Aorta (tissue), 5 donors: Measurements from ENCODE around the gene RPS6KA2. TPM values are rescaled to one million over a fixed set of nuclear protein-coding genes. Genes with fewer than 3 reads are reported as not detected.

Experiments
- ATAC-seq: fragments of 200-7000 bp; cut with Tn5 transposase; one replicate; pipeline ENCODE4 v1.9.1; 2022; ENCODE audit warnings: moderate library complexity; ENCODE audit not compliant: low FRiP score
- DNase-seq, 2 donors: peaks; one replicate each; pipeline ENCODE4 v3.0.0-alpha.2; 2020
- H3K27ac ChIP-seq, 2 donors: one replicate each; pipeline ENCODE4 v1.5.1; 2013; ENCODE audit warnings: low read length in 2 of 2, mild to moderate bottlenecking in 2 of 2, moderate library complexity in 2 of 2, control low read depth in 1 of 2, inconsistent platforms in 1 of 2, low read depth in 1 of 2
- H3K27me3 ChIP-seq, 2 donors: one replicate each; pipeline ENCODE4 v1.6.1; 2013; ENCODE audit warnings: control low read depth in 1 of 2, low read length in 1 of 2, mild to moderate bottlenecking in 1 of 2, moderate library complexity in 1 of 2; ENCODE audit not compliant: insufficient read depth in 2 of 2, control insufficient read depth in 1 of 2
- H3K36me3 ChIP-seq, 2 donors: one replicate each; pipeline ENCODE4 v1.6.1; 2013; ENCODE audit warnings: control low read depth in 1 of 2, low read length in 1 of 2, mild to moderate bottlenecking in 1 of 2; ENCODE audit not compliant: insufficient read depth in 2 of 2, control insufficient read depth in 1 of 2
- H3K4me1 ChIP-seq, 2 donors: one replicate each; pipeline ENCODE4 v1.6.1; 2013; ENCODE audit warnings: low read length in 2 of 2, control low read depth in 1 of 2, mild to moderate bottlenecking in 1 of 2, moderate library complexity in 1 of 2; ENCODE audit not compliant: insufficient read depth in 2 of 2, control insufficient read depth in 1 of 2
- H3K4me3 ChIP-seq, 2 donors: one replicate each; pipeline ENCODE4 v1.5.1; 2013; ENCODE audit warnings: low read length in 2 of 2, control low read depth in 1 of 2, mild to moderate bottlenecking in 1 of 2
- H3K9me3 ChIP-seq: one replicate; pipeline ENCODE4 v1.6.1; 2013; ENCODE audit warnings: mild to moderate bottlenecking, low read length; ENCODE audit not compliant: control insufficient read depth
- WGBS, 2 donors: extraction: QIAGEN DNeasy Blood & Tissue Kit; methylation state at CpG; one replicate each; pipeline ENCODE4 v1.1.7; 2013; 5-methylcytosine and 5-hydroxymethylcytosine counted together
- intact Hi-C, 2 donors: fragments of 100-400 bp; cut with DNase I; formaldehyde crosslinking; loops; one replicate each; pipeline versions ENCODE4 v1.14.2 to v1.15.0; 2022
- polyA plus RNA-seq, 2 donors: library from polyadenylated mRNA; stranded (reverse); fragments of 200-250 nt; gene quantifications; one replicate each; pipeline ENCODE4 v1.2.3, GENCODE V29; 2013
- total RNA-seq, 2 donors: library from RNA; stranded (reverse); fragmentation: NEBNext Ultra II Directional; extraction: Animal tissue kit (Norgen Biotek cat#: 25700); gene quantifications; one replicate each; pipeline ENCODE4 v1.2.1, GENCODE V29; 2021
- donor health status: healthy with polysubstance abuse.
- donor health status: Bipolar disorder and iron deficiency.
- donor health status: DM: no; HTN: no; CAD: no.
- donor health status: DM: no; HTN: no; CAD: no.
- donor health status: DM: yes; HTN: yes; CAD: no.

Gene RPS6KA2
- total and polyA plus RNA-seq, 4 donors = 24.5 to 52.7 (median 37.3) TPM

- ATAC-seq (no peak), DNase-seq (no peak)
- Histone ChIP-seq H3K36me3 (no peaks in the 10 kb centered on the region), H3K27me3 (no peaks in the 10 kb centered on the region), H3K4me1 (no peaks in the 10 kb centered on the region), H3K9me3 (no peaks in the 10 kb centered on the region), H3K27ac (no peak overlapping the region), H3K4me3 (no peak overlapping the region)
- intact Hi-C loops = no loop called here
- WGBS, 2 donors = 94 to 95% methylated on average over 11 of the region's 11 CpGs
These were observed 180.4 kb downstream of the RPS6KA2 start for GRCh38 chr6:166446567-166447065.

DNA sequence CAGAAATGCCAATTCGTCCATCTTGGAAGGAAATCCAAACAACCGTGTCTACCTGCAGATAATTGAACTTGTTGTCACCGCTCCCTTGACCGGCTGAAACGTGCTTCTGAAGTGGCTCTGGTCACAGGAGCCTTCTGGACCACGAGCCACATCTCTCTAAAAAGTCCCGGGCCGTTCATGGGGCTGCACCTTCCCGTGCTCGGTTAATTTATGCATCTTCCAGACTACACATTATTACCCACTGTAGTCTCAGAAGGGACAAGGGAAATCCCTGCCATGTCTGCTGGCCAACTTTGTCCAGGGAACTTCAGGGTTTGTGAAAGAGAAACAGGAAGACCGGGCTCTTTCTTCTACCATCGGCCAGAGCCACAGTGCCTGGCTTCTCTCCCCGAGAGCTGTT is 180.9 kb downstream of the RPS6KA2 start:
- intact Hi-C loops = no loop called here
- no peaks in the 10 kb centered on the region for H3K4me1 ChIP-seq
- H3K27me3 ChIP-seq = no peaks in the 10 kb centered on the region
- no peaks in the 10 kb centered on the region for H3K9me3 ChIP-seq
- 82 to 84% methylated on average over 13 of the region's 13 CpGs for WGBS, 2 donors
- no peak for ATAC-seq
- no peaks in the 10 kb centered on the region for H3K36me3 ChIP-seq
- DNase-seq = no peak
- H3K4me3 ChIP-seq = no peak overlapping the region
- H3K27ac ChIP-seq = no peak overlapping the region

DNA sequence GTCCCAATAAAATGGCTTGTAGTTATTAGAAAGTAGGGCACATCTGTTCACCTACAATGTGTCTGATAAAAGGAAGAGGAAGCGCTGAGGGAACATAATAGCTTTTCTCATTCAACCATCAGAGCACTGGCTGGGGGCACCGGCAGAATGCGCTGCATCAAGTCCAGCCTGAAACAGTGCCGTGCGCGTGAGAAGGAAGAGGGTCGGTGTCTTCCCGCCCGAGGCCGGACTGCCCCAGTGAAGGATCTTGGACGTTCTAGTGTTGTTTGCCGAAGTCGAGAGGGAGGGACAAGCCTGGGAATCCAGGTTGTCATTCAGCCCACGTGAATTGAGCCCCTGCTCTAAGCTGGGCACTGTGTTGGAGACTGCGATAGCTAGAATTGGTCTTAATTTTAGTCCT is 182.6 kb downstream of the RPS6KA2 start:
- Histone ChIP-seq H3K9me3 (no peaks in the 10 kb centered on the region), H3K4me1 (no peaks in the 10 kb centered on the region), H3K36me3 (no peaks in the 10 kb centered on the region), H3K4me3 (no peak overlapping the region), H3K27ac (no peak overlapping the region), H3K27me3 (no peaks in the 10 kb centered on the region)
- ATAC-seq (no peak), DNase-seq (peak in 1 of 2 donors; percentile 19)
- 93 to 94% methylated on average over 15 of the region's 15 CpGs for WGBS, 2 donors
- intact Hi-C loops = no loop called here

DNA sequence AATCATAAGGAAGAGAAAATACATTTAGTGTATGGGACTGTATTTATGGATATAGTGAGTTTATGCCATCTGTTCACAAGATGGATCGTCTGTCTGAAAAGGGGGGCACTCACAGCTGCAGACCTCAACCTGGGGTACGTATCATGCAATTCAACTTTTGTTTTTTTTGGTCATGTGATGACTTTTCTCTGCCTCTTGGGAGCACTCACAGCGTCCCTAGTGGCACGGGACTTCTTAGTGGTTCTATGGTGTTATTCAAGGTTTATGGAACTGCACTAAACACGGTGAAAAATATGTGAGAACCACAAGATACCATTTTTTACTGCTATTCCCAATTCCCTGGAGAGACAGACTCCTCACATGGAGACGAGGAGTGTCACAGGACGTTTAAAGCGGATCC is 183.9 kb downstream of the RPS6KA2 start:
- Histone ChIP-seq H3K4me3 (no peak overlapping the region), H3K36me3 (no peaks in the 10 kb centered on the region), H3K27ac (no peak overlapping the region), H3K27me3 (no peaks in the 10 kb centered on the region), H3K9me3 (no peaks in the 10 kb centered on the region), H3K4me1 (no peaks in the 10 kb centered on the region)
- DNase-seq (peak in 1 of 2 donors; percentile 9), ATAC-seq (no peak)
- WGBS, 2 donors = 75 to 79% methylated on average over 8 of the region's 8 CpGs
- intact Hi-C loops = no loop called here

DNA sequence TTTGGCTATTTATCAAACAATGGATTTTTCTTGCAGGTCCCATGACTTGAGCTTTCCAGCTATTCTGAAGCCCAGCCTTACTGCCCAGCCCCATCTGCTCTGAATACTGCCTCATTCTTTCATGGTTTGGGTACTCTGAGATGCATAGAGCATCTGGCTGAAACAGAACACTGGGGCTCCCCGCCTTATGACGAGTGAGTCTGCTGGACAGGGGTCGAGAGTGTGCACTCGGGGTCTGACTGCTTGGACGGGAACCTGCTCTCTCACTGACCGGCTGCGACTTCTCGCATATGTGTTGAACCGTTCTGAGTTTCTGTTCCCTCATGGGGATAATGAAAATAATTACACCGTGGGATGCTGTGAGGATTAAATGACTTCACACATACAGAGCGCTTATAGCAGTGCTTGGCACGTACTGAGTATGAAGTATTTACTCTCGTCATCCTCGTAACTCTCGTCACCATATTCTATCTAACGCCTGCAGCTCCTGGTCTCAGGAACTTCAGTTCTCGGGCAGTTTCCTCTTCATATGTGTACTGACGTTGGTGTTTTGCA is 184.8 kb downstream of the RPS6KA2 start:
- Histone ChIP-seq H3K27me3 (no peaks in the 10 kb centered on the region), H3K36me3 (no peaks in the 10 kb centered on the region), H3K4me1 (no peaks in the 10 kb centered on the region), H3K9me3 (no peaks in the 10 kb centered on the region), H3K27ac (no peak overlapping the region), H3K4me3 (no peak overlapping the region)
- intact Hi-C loops = no loop called here
- no peak for DNase-seq
- no peak for ATAC-seq
- 75 to 79% methylated on average over 18 of the region's 18 CpGs for WGBS, 2 donors

- no peaks in the 10 kb centered on the region for H3K27me3 ChIP-seq
- no peak overlapping the region for H3K27ac ChIP-seq
- H3K4me1 ChIP-seq = no peaks in the 10 kb centered on the region
- 81 to 84% methylated on average over 19 of the region's 19 CpGs for WGBS, 2 donors
- H3K4me3 ChIP-seq = no peak overlapping the region
- no peaks in the 10 kb centered on the region for H3K36me3 ChIP-seq
- no peak for DNase-seq
- no peak for ATAC-seq
- intact Hi-C loops = no loop called here
- H3K9me3 ChIP-seq = no peaks in the 10 kb centered on the region
These were observed 185.5 kb downstream of the RPS6KA2 start for GRCh38 chr6:166441325-166442078.

DNA sequence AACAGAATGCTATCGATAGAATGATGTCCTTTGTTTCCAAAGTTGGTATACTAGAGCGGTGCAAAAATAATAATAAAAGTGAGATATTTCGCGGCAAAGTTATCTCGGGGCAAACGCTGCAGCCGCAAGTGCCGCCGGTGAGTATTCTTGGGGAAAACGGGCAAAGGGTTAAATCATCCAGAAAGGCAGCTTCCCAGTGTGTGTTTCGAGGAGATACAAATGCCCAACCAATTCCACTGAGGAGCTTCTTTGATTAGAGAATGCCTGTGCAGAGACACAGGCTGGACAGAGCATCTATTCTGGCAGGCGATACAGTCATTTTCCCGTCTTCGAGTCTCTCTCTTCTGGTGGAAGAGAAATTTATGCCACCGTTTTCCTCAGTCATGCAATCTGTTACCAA is 186.3 kb downstream of the RPS6KA2 start:
- 95 to 96% methylated on average over 15 of the region's 15 CpGs for WGBS, 2 donors
- no peaks in the 10 kb centered on the region for H3K36me3 ChIP-seq

DNA sequence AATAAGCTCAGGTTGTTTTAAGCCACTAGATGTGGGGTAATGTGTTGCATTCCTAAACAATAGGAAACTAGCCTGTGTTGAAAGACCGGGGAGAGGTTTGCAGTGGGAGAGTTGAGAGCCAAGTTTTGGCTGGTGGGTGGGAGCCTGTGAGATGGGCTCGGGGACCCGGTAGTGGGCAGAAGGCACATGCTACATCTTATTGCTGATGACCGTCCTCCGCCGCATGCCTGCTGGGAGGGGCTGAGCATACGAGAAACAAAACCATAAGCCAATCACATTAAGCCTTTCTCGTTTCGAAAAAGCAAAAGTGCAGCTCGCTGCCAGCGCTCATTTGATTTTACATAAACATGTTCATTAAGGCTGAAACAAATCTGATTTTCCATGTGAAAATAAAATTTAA is 186.9 kb downstream of the RPS6KA2 start:
- DNase-seq = no peak
- H3K27me3 ChIP-seq = no peaks in the 10 kb centered on the region
- no peaks in the 10 kb centered on the region for H3K4me1 ChIP-seq
- no peaks in the 10 kb centered on the region for H3K9me3 ChIP-seq
- H3K4me3 ChIP-seq = no peak overlapping the region
- no peak overlapping the region for H3K27ac ChIP-seq
- intact Hi-C loops = no loop called here
- no peak for ATAC-seq
- no peaks in the 10 kb centered on the region for H3K36me3 ChIP-seq
- WGBS, 2 donors = 87 to 93% methylated on average over 11 of the region's 11 CpGs

More for the DNA sequence above, 186.3 kb downstream of the RPS6KA2 start:
- Histone ChIP-seq H3K4me3 (no peak overlapping the region), H3K9me3 (no peaks in the 10 kb centered on the region), H3K4me1 (no peaks in the 10 kb centered on the region), H3K27ac (no peak overlapping the region), H3K27me3 (no peaks in the 10 kb centered on the region)
- intact Hi-C loops = no loop called here
- DNase-seq = no peak
- ATAC-seq = no peak
